GM18498 (cell line): ENCODE measurements around the gene MOV10L1.
A peak's percentile ranks its signal among the peaks of the same experiment; 100 is the strongest.

ENCODE experiments used
- ATAC-seq: cut with Tn5 transposase; IDR thresholded peaks from one replicate; pipeline ENCODE4 v1.9.1; 2021; ENCODE audit warnings: mild to moderate bottlenecking, moderate library complexity; ENCODE audit not compliant: unreplicated experiment

Gene MOV10L1

GRCh38 chr22:50101870-50102565, 12.2 kb downstream of the MOV10L1 start:
- ATAC-seq, result no peak

GRCh38 chr22:50102946-50103345, 13.1 kb downstream of the MOV10L1 start:
- no peak for ATAC-seq

- ATAC-seq, result no peak
Measured at GRCh38 chr22:50104141-50104544, 14.3 kb downstream of the MOV10L1 start.

- ATAC-seq, result peak; percentile 59
Measured at GRCh38 chr22:50105208-50106100, 15.6 kb downstream of the MOV10L1 start.

GRCh38 chr22:50107529-50107928, 17.7 kb downstream of the MOV10L1 start:
- ATAC-seq, result no peak

GRCh38 chr22:50111056-50111455, 21.2 kb downstream of the MOV10L1 start:
- no peak for ATAC-seq

GRCh38 chr22:50112151-50113118, 22.6 kb downstream of the MOV10L1 start:
- ATAC-seq, result no peak

- ATAC-seq, result no peak
Measured at GRCh38 chr22:50114221-50115021, 24.6 kb downstream of the MOV10L1 start.

GRCh38 chr22:50115693-50116092, 25.9 kb downstream of the MOV10L1 start:
- no peak for ATAC-seq

GRCh38 chr22:50117168-50117762, 27.5 kb downstream of the MOV10L1 start:
- no peak for ATAC-seq

- ATAC-seq, result no peak
Measured at GRCh38 chr22:50118129-50118528, 28.3 kb downstream of the MOV10L1 start.

GRCh38 chr22:50118557-50119168, 28.9 kb downstream of the MOV10L1 start:
- ATAC-seq, result no peak

- no peak for ATAC-seq
Measured at GRCh38 chr22:50119169-50119767, 29.5 kb downstream of the MOV10L1 start.

GRCh38 chr22:50119768-50120251, 30.0 kb downstream of the MOV10L1 start:
- ATAC-seq, result no peak

GRCh38 chr22:50121202-50121740, 31.5 kb downstream of the MOV10L1 start:
- no peak for ATAC-seq

GRCh38 chr22:50123119-50123518, 33.3 kb downstream of the MOV10L1 start:
- ATAC-seq, result no peak

GRCh38 chr22:50125029-50125428, 35.2 kb downstream of the MOV10L1 start:
- ATAC-seq, result no peak

GRCh38 chr22:50129121-50129736, 39.4 kb downstream of the MOV10L1 start:
- ATAC-seq, result no peak
